Stimulated activated CD4-positive, alpha-beta T cell treated with anti-CD3 and anti-CD28 coated beads, Interleukin-4, amount 100 ng/mL, for 1 hour (primary cell): ENCODE results near the gene STK25.

Experiments
- DNase-seq: peaks from one replicate; pipeline ENCODE4 v3.0.0-alpha.2; 2020

The STK25 gene

DNA sequence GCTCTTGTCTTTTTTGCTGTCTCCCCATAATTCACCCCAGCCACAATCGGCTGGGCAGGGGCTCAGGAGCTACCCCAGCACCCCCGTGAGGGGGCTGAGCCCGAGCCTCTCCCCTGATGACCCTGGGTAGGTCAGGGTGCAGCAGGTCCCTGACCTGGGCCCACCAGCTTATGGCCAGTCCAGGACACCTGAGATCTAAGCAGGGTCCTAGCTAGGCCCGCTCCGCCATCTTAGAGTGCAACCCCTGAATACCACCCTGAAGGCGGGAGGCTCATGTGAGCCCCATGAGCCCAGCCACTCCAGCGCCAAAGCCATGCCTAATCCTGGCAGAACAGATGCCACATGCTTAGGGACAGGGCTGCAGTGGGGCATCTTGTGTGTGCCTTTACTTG is 16.2 kb downstream of the STK25 start:
- DNase-seq, result no peak

DNA sequence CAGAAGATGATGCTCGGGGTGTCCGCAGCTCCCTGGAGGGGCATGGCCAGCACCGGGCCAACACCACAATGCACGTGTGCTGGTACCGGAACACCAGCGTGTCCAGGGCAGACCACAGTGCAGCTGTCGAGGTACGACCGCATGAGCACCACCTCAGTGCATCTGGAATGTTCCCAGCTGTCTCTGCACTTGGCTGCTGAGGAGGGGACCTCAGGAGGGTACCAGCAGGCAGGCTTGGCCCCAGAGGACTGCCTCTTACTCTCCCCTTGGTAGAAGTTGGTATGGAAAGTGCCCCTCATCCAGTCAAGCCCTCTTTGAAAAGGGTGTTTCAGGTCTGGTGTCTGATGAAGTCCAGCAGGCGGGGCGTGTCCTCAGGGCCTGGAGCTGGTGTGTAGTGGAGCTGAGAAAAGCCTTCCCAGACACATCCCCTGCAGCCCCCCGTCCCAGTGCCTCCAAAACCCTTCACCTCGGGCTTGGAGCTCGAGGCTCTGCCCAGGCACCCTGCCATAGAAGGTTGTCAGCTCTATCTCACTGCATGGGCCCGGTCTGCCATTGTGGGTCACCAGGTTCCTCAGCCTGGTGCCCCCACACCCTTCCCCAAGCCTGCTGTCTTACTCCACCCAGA is 16.7 kb downstream of the STK25 start:
- DNase-seq, result no peak

DNA sequence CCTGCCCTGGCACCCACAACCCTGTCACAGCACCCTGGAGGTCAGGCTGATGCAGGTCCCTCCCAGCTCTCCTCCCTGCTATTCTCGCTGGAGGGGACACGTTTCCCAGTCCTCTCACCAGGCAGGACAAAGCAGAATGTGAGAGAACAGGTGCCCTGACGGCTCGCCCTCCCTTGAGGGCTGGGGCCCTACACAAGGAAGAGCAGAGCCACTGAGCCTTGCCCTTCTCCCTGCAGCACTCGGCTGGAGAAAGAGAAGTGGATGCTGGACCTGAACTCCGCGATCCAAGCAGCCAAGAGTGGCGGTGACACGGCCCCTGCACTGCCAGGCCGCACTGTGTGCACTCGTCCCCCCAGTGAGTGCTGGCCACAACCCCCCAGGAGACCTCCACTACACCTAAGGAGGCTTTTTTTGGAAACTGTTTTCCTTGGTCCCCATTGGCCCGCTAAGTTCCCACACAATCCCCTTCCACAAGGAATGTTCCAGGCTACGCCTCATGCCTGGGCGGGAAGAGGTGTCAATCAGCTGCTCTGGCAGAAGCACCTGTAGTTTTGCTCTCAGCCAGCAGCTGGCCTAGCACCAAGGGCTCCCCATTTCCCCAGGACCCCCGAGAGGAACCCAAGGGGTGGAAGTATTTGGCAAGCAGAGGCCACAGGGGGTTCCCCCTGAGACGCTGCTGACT is 17.4 kb downstream of the STK25 start:
- no peak for DNase-seq

DNA sequence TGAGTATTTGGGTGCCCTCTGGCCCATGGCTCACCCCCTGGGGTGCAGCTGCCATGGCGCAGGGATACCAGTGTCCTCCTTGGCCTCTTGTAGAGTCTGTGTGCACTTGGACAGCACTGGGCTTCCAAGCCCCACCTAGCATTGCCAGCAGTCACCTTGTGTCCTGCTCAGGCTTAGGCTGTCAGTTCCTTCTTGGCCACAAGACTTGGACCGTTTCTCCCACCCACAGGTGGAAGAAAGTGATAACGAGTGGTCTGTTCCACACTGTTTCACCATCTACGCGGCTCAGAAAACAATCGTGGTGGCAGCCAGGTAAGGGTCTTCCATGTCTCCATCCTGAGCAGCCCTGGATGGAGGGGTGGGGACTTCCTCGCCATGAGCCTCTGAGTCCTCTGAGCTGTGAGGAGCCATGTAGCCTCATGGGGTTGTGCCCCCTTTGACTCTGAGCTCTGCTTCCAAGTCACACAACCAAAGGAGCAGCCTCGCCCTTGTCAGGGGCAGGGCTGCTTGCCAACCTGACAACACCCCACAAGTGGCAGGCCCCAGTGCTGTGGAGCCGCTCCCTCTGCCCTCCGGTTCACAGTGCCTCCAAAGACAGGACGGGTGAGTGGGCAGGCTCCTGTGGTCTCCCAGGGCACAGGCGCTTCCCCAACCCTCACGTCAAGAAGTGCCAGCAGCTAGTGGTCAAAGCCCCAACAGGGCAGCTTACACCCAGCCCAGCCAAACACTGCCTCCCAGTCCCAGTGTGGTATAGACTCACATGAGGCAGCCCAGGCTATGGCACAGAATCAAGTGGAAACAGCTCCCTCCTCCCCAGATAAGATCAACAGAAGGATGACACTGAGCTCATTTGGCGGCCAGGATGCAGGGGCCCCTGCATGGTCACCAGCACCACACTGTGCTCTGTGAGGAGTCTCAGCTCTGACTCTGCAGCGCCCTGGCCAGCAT is 18.4 kb downstream of the STK25 start:
- DNase-seq, result no peak

DNA sequence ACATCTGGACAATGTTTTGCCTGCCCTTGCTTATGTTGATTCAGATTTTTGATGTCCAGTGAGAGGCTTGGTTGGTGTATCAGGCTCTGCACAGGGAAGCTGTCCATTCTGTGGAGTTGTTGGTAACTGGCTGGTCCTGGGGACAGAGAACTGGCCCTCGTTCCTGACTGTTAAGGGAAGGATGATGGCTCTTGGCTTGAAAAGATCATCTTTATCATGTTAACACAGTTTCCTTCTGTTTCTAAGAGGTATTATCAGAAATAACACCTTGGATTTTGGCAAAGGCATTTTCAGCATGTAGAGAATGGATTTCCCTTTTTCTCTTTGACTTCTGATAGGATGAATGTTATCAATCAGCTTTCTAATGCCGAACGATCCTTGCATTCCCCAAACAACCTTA is 19.3 kb downstream of the STK25 start:
- no peak for DNase-seq

DNA sequence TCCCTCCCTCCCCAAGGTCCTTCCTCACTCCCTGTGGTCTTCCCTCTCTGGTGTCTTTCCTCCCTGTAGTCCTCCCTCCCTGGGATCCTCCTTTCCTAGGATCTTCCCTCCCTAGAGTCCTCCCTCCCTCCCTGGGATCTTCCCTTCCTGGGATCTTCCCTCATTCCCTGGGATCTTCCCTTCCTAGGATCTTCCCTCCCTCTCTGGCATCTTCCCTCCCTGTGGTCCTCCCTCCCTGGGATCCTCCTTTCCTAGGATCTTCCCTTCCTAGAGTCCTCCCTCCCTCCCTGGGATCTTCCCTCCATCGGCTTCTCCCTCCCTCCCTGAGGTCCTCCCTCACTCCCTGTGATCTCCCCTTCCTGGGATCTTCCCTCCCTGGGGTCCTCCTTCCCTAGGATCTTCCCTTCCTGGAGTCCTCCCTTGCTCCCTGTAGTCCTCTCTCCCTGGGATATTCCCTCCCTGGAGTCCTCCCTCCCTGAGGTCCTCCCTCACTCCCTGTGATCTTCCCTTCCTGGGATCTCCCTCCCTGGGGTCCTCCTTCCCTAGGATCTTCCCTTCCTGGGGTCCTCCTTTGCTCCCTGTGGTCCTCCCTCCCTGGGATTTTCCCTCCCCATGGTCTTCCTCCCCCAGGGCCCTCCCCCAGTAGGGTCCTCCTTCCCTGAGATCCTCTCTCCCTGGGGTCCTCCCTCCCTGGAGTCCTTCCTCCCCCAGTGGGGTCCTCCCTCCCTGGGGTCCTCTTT is 23.0 kb downstream of the STK25 start:
- no peak for DNase-seq

DNA sequence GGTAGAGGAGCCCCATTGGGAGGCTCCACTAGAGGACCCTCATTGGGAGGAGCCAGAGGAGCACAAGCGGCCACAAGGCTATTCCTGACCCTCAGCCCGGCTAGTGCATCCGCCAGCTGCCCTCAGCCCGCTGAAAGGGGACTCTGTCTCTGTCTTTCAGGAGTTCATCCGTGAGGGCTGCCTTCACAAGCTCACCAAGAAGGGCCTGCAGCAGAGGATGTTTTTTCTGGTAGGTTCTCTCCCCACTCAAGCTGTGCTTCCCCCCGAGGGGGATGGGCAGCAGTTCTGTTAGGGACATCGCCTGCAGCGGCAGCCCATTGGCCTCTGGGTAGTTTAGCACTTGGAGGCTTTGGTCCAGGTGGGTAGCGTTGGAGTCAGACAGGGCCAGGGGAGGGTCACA is 25.1 kb downstream of the STK25 start:
- no peak for DNase-seq

DNA sequence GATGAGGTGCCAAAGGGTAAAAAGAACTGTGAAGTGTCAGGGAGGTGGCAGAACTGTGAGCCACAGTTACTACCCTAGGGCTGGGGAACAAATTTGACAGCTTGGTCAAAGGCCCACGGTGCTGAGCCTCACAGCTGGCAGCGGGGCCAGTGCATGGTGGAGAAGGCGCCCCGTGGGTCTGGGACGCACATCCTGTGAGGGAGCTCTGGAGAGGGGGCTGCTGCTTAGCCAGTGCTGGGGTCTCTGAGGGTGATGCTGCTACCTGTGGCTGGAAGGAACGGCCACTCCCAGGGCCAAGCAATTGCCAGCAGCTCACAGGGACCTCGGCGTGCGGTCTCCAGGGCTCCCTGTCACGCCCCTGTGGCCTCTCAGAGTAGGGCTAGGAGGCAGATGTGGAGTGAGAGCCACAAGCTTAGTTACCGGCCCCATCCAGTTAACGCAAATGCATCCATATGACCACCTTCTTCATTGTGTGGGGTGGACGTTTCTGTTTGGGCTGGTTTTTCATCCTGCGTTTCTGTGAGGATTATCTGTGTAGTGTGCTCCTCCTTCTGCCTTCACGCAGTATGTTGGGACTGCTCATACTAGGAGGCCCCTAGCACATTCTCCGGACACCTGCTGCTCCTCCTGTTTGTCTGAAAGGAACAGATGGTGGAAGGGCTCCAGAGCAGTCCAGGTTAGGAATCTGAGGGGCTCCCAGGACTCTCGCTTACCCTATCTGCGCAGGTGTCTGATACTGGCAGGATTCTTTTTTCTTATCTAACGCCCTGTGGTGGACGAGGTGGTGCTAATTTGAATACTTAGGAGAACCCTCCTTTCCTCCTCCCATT is 26.0 kb downstream of the STK25 start:
- no peak for DNase-seq

DNA sequence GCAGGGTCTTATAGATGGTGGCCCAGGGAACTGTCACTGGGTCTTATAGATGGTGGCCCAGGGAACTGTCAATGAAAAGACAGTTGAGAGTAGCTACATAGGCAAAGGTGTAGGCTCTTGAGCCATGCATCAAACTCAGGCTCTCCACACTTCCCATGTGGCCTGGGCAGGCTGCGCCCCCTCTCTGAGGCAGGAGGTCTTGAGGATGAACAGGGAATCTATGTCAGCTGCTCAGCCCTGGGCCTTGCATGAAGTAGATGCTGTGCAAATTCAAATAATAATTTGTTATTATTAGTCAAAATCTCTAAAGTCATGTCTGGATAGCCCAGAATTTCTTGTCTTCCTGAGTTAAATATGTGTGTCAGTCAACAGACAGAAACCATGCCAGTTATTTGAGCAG is 26.7 kb downstream of the STK25 start:
- no peak for DNase-seq

DNA sequence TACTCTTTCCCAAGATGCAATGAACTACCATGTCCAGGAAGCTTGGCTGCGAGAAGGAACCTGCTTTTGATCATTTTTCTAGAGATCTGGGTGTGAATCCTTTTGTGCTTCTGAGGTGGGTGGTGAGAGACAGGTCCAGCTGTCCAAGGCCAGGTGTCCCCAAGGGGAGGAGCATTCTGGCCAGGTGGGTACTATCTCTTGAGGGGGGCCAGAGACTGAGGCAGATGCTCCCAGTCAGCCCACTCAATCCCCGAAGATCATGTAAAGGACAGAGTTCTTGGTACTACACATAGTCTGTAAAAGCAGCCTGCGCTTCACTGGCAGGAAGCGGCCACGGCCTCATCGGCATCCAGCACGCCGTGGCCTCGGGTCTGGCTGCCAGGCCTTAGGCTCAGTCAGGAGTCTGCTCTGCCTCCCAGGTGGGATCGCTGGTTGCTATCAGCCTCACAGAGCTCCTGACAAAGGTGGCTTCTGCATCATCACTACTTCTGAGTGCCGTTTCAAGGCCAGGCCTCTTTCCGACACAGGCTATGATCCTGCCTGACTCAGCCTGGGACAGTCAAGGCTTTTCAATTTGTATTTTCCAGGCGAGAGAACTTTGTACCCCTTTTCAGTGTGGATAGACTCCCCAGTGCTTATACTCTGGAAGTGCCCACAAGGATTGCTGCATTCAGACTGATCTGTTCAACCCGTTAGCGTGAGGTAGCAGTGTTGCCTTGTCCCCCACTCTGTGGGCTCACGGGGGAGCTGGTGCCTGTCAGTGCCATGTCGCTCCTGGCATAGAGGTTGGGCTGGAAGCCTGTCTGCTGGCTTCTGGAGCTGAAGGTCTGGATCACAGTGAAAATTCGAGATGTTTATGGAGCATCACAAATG is 29.1 kb downstream of the STK25 start:
- no peak for DNase-seq

DNA sequence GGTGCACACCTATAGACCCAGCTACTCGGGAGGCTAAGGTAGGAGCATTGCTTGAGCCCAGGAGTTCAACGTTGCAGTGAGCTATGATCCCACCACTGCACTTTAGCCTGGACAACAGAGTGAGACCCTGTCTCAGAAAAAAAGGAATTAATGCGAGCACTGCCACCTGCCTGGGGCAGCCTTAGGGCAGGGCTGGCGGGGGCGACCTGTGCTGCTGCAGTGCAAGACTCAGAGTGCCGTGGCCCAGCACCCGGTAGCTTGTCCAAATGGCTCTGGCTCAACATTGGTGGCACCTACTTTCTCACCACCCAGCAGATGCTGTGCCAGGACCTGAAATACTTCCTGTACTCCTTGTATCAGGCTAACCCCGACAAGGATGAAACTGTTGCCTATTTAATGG is 30.2 kb downstream of the STK25 start:
- DNase-seq, result no peak

DNA sequence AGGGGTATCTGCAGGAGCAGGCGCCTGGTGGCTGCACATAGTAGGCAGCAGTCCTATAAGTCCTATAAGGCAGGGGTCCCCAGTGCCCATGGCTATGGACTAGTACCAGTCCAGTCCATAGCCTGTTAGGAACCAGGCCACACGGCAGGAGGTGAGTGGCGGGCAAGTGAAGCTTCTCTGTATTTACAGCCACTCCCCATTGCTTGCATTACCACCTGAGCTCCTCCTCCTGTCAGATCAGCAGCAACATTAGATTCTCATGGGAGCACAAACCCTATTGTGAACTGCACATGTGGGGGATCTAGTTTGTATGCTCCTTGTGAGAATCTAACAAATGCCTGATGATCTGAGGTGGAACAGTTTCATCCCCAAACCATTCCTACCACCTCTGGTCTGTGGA is 33.1 kb downstream of the STK25 start:
- no peak for DNase-seq

DNA sequence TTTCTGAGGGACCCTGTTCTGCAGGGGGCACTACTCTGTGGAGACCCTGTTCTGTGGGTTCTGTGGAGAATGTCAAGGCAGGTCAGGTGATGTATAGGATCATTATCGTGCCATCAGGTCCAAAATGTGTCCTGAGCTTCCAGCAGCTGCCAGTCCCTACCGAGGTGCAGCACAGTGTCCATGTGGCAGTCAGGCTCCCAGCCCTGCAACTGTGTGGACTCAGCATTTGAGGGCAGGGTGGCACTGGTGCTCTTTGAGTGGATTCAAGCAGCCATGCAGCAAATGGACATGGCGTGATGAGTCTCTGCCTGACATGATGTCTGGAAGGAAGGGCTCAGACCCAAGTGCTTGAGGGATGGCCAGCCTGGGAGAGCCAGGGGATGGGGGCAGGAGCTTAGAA is 35.0 kb downstream of the STK25 start:
- no peak for DNase-seq

DNA sequence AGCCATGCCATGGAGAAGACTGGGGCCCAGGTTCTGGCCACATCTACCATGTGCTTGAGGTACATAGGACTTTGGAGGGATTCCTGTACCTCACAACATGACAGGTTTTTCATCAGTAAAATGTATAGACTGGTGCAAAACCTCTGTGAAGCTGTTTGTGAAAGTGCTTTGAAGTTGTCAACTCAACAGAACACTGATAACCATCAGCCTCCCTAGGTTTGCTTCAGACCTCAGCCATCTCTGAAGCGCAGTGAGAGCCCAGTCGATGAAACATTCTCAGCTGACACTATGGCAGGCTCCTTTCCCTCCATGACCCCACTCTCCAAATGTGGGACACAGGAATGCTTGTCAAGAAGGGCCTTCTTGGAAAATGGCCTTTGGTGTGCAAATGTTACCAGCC is 38.6 kb downstream of the STK25 start:
- DNase-seq, result no peak

DNA sequence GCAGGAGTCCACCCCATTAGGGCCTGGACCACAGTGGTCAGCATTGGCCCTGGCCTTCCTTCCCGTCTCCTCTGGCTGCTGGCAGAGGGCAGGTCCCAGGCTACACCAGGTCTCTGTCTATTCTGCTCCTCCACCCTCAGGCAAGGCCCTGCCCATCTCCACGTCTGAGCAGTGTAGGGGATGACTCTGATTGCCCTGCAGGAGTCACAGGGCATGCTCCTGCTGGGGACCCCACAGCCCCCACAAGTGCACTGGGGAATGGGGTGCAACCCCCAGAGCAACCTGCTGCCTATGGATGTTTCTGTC is 40.0 kb downstream of the STK25 start:
- DNase-seq, result no peak

DNA sequence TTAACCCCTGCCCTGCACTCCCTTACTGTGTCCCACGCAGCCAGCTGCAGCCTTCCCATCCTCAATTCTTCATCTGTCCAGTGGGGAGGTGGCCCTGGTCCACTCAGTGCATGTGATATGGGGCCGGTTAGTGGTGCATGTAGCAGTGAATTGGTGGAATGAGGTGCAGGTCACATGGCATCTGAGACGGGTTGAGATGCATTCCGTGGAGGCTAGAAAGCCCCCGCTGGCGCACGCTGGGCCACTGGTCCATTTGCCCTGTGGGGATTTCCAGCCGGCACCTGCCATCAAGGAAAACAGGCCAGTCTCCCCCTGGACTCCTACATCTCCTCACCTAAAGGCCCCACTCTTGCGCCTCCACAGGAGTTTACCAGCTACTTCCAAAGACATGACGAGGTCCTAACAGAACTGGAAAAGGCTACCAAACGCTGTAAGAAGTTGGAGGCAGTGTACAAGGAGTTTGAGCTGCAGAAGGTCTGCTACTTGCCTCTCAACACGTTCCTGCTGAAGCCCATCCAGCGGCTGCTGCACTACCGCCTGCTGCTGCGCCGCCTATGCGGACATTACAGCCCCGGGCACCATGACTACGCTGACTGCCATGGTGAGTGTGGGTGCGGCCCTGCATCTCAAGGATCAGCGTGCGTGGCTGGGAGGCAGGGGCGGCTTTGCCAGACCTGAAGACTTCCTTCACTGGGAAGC is 40.5 kb downstream of the STK25 start:
- no peak for DNase-seq

DNA sequence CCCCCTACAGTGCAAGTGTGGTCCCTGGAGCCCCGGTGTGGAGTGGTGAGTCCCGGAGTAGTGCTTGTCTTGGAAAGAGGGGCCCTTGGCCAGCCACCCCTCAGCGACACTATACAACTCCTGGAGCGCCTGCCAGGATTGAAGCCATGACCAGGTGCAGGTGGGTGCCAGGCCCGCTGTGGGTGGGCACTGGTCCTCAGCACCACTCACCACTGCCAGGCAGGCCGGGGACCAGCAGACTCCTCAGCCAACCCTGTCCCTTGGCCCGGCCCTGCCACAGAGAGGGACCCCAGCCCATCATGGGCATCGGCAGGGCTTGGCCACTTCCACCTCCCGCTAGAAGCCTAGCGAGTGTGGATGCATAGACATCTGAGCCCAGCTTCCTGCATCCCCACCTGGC is 42.2 kb downstream of the STK25 start:
- no peak for DNase-seq

DNA sequence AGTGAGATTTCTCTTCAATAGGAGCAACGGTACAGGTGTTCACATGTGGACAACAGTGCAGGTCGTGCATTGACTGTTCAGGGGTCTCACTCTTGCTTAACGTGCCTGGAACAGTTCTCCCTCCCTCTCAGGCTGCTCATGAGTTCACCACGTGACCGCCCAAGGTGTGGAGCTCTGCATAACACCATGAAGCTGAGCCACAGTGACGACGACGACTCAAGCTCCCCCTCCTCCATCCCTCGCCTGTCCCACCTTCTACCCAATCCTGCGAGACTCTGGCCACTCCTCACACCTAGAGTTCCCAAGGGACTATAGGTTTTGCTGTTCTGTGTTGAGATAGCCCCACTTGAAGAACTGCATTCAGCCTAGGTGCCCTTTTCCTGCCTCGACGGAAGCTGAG is 42.8 kb downstream of the STK25 start:
- no peak for DNase-seq

DNA sequence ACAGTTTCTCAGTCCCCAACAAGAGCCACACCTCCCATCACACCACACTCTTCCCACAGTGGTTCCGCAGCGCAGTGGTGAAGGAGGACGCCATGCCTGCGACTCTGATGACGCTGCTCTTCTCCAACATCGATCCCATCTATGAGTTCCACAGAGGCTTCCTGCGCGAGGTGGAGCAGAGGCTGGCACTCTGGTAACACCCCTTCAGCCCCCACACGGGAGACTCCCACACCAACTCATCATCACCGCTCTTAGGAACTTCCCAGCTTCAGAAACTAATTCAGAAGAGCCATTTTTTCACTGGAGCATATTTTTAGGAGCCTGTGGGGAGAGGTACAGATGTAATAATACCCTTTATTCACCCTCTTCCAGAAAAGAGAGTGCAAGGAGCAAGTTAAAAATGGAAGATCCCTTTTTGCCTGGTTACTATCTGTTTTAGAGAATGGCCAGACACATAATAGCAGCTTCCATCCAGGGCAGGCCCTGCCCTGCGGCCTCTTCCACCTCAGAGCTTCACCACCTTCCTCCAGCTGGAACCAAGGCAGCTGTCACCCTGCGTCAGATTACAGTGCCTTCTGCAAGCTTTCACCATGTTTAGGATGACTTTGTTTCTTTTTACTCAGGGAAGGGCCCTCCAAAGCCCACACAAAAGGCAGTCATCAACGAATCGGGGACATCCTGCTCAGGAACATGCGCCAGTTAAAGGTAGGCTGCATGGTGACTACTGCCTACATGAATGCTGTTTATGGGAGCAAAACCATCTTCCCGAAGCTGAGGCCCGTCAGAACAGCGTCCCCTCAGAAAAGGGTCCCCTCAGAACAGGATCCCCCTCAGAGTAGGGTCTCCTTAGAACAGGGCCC is 44.9 kb downstream of the STK25 start:
- DNase-seq, result no peak
